HepG2 (cell line): ENCODE measurements around the gene UQCRC2. TPM values are rescaled to one million over a fixed set of nuclear protein-coding genes. Genes with fewer than 3 reads are reported as not detected.

ENCODE experiments used
- BORCS8-MEF2B ChIP-seq: sonication (generic); formaldehyde crosslinking; IDR thresholded peaks from 2 replicates; pipeline ENCODE4 v1.8.0; 2022; ENCODE audit warnings: mild to moderate bottlenecking, missing genetic modification reagents
- DNMT1 ChIP-seq: sonication (generic); formaldehyde crosslinking; IDR thresholded peaks from 2 replicates; pipeline ENCODE4 v1.5.1; 2020; ENCODE audit warnings: mild to moderate bottlenecking, missing genetic modification reagents
- ETV5 ChIP-seq: IDR thresholded peaks from 2 replicates; pipeline ENCODE4 v1.6.1; 2018; ENCODE audit warnings: missing biosample characterization, missing genetic modification reagents, inconsistent platforms, borderline replicate concordance
- KLF13 ChIP-seq: sonication (generic); formaldehyde crosslinking; IDR thresholded peaks from 2 replicates; pipeline ENCODE4 v1.4.0; 2020; ENCODE audit warnings: mild to moderate bottlenecking, missing genetic modification reagents
- MTA1 ChIP-seq: sonication (generic); formaldehyde crosslinking; IDR thresholded peaks from 2 replicates; pipeline ENCODE4 v1.4.0; 2020; ENCODE audit warnings: missing genetic modification reagents, mild to moderate bottlenecking, borderline replicate concordance
- MTF1 ChIP-seq: sonication (generic); formaldehyde crosslinking; IDR thresholded peaks from 2 replicates; pipeline ENCODE4 v1.5.0; 2020; ENCODE audit warnings: missing genetic modification reagents
- SYNCRIP ChIP-seq: fragments of 200-400 bp; formaldehyde crosslinking; IDR thresholded peaks from 2 replicates; pipeline ENCODE4 v1.6.1; 2018; ENCODE audit warnings: mild to moderate bottlenecking, low read depth, low read length; ENCODE audit not compliant: insufficient read depth
- ZNF263 ChIP-seq: sonication (generic); formaldehyde crosslinking; IDR thresholded peaks from 2 replicates; pipeline ENCODE4 v1.4.0; 2020; ENCODE audit warnings: missing genetic modification reagents
- ZNF501 ChIP-seq: sonication (generic); formaldehyde crosslinking; IDR thresholded peaks from 2 replicates; pipeline ENCODE4 v1.5.1; 2020; ENCODE audit warnings: mild to moderate bottlenecking, moderate library complexity, missing genetic modification reagents
- ZNF614 ChIP-seq: IDR thresholded peaks from 2 replicates; pipeline ENCODE4 v1.6.1; 2018; ENCODE audit warnings: missing biosample characterization, missing genetic modification reagents, inconsistent platforms, borderline replicate concordance
- ZNF777 ChIP-seq: sonication (generic); formaldehyde crosslinking; IDR thresholded peaks from 2 replicates; pipeline ENCODE4 v1.4.0; 2020; ENCODE audit warnings: missing genetic modification reagents
- ZNF781 ChIP-seq: sonication (generic); formaldehyde crosslinking; IDR thresholded peaks from 2 replicates; pipeline ENCODE4 v1.5.1; 2020; ENCODE audit warnings: borderline replicate concordance, mild to moderate bottlenecking, missing genetic modification reagents; ENCODE audit errors: not compliant biosample characterization
- ZNF841 ChIP-seq: sonication (generic); formaldehyde crosslinking; IDR thresholded peaks from 2 replicates; pipeline ENCODE4 v1.8.1; 2023; ENCODE audit warnings: missing genetic modification reagents, borderline replicate concordance
- polyA plus RNA-seq, 8 experiments: library from polyadenylated mRNA; depleted of rRNA in 3 of 8; stranded (reverse) in 7 of 8; unstranded in 1 of 8; fragments of >200 nt; fragmentation: Illumina TruSeq in 4 of 8; extraction: Trizol in 4 of 8; gene quantifications; 2 replicates each; pipeline versions ENCODE4 v1.2.1 to v1.2.3, GENCODE V29; 2011 to 2016; ENCODE audit warnings: low read depth in 4 of 8, missing spikeins in 1 of 8, mixed read lengths in 1 of 8; ENCODE audit not compliant: insufficient read depth in 1 of 8
- total RNA-seq, 5 experiments: library from RNA; depleted of rRNA; stranded (reverse); fragments of >200 nt; fragmentation: Illumina TruSeq; extraction: Trizol; gene quantifications; 2 replicates each; pipeline ENCODE4 v1.2.3, GENCODE V29; 2016; ENCODE audit warnings: low read depth in 1 of 5
- TF ChIP-seq, protein P1 (sequence below): sonication (generic); formaldehyde crosslinking; IDR thresholded peaks from 2 replicates; pipeline ENCODE4 v1.5.1; 2020; ENCODE audit warnings: missing genetic modification reagents, mild to moderate bottlenecking, borderline replicate concordance
- TF ChIP-seq, protein P2 (sequence below): sonication (generic); formaldehyde crosslinking; IDR thresholded peaks from 2 replicates; pipeline ENCODE4 v1.4.0; 2020; ENCODE audit warnings: missing genetic modification reagents
- TF ChIP-seq, protein P3 (sequence below): IDR thresholded peaks from 2 replicates; pipeline ENCODE4 v1.6.1; 2012; ENCODE audit warnings: inconsistent platforms
- TF ChIP-seq, protein P4 (sequence below): sonication (generic); formaldehyde crosslinking; IDR thresholded peaks from 2 replicates; pipeline ENCODE4 v1.9.0; 2021; ENCODE audit warnings: missing genetic modification reagents, borderline replicate concordance
- TF ChIP-seq, protein P5 (sequence below): sonication (generic); formaldehyde crosslinking; IDR thresholded peaks from 2 replicates; pipeline ENCODE4 v1.4.0; 2020; ENCODE audit warnings: missing genetic modification reagents, mild to moderate bottlenecking, borderline replicate concordance

The UQCRC2 gene
- total and polyA plus RNA-seq, 2 of the 13 experiments (the other 11 are each of a cell fraction or from before 2014, with no cell fraction given): 442 to 536 TPM

DNA sequence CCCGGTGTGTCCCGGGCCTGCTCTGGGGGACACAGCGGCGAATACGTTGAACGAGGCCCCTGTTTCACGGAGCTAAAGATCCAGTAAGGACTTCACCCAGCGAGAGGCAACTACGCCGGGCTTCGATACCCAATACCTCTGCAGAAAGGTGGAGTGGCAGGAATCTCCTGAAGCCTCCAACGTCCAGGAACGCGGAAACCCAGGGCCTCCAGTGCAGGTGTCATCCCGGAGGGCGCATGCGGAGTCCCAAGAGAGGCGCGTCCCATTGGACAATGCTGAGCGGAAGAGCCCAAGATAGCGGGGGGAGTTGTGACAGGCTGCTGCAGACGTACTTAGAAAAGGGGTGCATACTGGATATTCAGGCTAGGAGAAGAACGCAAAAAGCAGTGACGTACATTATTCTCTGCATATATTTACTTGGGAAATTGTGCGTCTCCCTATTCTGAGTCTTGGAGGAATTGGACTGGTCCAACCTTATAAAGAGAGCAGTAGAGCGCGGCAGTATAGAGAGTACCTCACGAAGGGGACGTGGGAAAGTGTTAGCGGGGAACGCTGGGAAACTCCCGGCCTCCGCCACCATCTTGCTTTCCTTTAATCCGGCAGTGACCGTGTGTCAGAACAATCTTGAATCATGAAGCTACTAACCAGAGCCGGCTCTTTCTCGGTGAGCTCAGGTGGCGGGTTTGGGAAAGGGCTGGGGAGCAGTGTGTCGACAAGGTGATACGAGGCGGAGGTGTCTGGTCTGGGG is at the start of gene UQCRC2 (continued):
- TF ChIP-seq, protein P1, sequence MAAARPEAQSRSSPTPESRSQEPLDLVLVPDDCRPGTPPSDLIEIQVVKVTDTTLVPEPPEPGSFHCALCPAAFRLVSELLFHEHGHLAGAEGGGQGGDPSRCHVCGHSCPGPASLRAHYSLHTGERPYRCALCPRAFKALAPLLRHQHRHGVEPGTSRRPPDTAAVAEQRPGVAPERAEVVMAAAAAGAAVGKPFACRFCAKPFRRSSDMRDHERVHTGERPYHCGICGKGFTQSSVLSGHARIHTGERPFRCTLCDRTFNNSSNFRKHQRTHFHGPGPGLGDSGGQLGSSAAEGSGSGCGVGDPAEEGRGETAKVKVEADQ (CRISPR knock-in tag): peak; percentile 43; the same call in 1 of the 2 replicates
- TF ChIP-seq, protein P2, sequence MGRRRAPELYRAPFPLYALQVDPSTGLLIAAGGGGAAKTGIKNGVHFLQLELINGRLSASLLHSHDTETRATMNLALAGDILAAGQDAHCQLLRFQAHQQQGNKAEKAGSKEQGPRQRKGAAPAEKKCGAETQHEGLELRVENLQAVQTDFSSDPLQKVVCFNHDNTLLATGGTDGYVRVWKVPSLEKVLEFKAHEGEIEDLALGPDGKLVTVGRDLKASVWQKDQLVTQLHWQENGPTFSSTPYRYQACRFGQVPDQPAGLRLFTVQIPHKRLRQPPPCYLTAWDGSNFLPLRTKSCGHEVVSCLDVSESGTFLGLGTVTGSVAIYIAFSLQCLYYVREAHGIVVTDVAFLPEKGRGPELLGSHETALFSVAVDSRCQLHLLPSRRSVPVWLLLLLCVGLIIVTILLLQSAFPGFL (CRISPR knock-in tag): no peak
- TF ChIP-seq MTF1 (CRISPR knock-in tag) (peak; percentile 90), KLF13 (CRISPR knock-in tag) (peak; percentile 47; the same call in 1 of the 2 replicates), ETV5 (peak; percentile 44; the same call in 1 of the 2 replicates), SYNCRIP (no peak), ZNF781 (CRISPR knock-in tag) (peak; percentile 79), ZNF777 (CRISPR knock-in tag) (peak; percentile 75), MTA1 (CRISPR knock-in tag) (0 out of 2 replicates have a peak, but pooled peaks have one; percentile 44), ZNF501 (CRISPR knock-in tag) (peak; percentile 97), ZNF263 (peak; percentile 66; the same call in 1 of the 2 replicates), BORCS8-MEF2B (CRISPR knock-in tag) (no peak), ZNF614 (CRISPR knock-in tag) (peak; percentile 29; the same call in 1 of the 2 replicates), DNMT1 (CRISPR knock-in tag) (peak; percentile 65; the same call in 1 of the 2 replicates), ZNF841 (no peak)
- TF ChIP-seq, protein P3, sequence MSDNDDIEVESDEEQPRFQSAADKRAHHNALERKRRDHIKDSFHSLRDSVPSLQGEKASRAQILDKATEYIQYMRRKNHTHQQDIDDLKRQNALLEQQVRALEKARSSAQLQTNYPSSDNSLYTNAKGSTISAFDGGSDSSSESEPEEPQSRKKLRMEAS: peak; percentile 67; the same call in 1 of the 2 replicates
- TF ChIP-seq, protein P4, sequence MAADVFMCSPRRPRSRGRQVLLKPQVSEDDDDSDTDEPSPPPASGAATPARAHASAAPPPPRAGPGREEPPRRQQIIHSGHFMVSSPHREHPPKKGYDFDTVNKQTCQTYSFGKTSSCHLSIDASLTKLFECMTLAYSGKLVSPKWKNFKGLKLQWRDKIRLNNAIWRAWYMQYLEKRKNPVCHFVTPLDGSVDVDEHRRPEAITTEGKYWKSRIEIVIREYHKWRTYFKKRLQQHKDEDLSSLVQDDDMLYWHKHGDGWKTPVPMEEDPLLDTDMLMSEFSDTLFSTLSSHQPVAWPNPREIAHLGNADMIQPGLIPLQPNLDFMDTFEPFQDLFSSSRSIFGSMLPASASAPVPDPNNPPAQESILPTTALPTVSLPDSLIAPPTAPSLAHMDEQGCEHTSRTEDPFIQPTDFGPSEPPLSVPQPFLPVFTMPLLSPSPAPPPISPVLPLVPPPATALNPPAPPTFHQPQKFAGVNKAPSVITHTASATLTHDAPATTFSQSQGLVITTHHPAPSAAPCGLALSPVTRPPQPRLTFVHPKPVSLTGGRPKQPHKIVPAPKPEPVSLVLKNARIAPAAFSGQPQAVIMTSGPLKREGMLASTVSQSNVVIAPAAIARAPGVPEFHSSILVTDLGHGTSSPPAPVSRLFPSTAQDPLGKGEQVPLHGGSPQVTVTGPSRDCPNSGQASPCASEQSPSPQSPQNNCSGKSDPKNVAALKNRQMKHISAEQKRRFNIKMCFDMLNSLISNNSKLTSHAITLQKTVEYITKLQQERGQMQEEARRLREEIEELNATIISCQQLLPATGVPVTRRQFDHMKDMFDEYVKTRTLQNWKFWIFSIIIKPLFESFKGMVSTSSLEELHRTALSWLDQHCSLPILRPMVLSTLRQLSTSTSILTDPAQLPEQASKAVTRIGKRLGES: peak; percentile 64; the same call in 1 of the 2 replicates
- TF ChIP-seq, protein P5, sequence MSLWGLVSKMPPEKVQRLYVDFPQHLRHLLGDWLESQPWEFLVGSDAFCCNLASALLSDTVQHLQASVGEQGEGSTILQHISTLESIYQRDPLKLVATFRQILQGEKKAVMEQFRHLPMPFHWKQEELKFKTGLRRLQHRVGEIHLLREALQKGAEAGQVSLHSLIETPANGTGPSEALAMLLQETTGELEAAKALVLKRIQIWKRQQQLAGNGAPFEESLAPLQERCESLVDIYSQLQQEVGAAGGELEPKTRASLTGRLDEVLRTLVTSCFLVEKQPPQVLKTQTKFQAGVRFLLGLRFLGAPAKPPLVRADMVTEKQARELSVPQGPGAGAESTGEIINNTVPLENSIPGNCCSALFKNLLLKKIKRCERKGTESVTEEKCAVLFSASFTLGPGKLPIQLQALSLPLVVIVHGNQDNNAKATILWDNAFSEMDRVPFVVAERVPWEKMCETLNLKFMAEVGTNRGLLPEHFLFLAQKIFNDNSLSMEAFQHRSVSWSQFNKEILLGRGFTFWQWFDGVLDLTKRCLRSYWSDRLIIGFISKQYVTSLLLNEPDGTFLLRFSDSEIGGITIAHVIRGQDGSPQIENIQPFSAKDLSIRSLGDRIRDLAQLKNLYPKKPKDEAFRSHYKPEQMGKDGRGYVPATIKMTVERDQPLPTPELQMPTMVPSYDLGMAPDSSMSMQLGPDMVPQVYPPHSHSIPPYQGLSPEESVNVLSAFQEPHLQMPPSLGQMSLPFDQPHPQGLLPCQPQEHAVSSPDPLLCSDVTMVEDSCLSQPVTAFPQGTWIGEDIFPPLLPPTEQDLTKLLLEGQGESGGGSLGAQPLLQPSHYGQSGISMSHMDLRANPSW (CRISPR knock-in tag): peak; percentile 23; the same call in 1 of the 2 replicates
